Amniotic epithelial cell (primary cell): ENCODE measurements around the gene EFNA1.
A peak's percentile ranks its signal among the peaks of the same experiment; 100 is the strongest.
"Not testable (repeated sequence)": the region's sequence is repeated elsewhere in the genome, so short reads cannot be mapped to it uniquely, and the experiment has no call there.

Experiments
- DNase-seq: peaks from one replicate; pipeline ENCODE4 v3.0.0-alpha.2; 2010; ENCODE audit warnings: low read depth

The EFNA1 gene

DNA sequence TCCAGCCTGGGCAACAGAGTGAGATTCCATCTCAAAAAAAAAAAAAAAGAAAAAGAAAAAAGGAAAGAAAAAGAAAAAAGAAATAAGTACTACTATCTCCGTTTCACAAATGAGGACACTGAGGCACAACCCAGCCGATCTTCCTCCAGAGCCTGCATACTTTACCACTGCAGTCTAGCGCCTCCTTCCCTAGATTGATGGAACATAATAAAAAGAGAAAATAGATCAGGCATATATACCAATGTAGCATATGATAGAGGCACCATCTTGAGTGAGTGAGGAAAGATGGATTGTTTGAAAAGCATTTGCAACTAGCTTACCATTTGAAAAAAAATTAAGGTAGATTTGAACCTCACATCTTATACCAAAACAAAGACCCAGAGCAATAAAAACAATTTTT, 17.8 kb downstream of the EFNA1 start:
- DNase-seq = no peak

GRCh38 chr1:155155996-155156643, 28.4 kb downstream of the EFNA1 start:
- DNase-seq = not testable (repeated sequence)

- DNase-seq = no peak
These were observed 31.3 kb downstream of the EFNA1 start for GRCh38 chr1:155158991-155159390.

DNA sequence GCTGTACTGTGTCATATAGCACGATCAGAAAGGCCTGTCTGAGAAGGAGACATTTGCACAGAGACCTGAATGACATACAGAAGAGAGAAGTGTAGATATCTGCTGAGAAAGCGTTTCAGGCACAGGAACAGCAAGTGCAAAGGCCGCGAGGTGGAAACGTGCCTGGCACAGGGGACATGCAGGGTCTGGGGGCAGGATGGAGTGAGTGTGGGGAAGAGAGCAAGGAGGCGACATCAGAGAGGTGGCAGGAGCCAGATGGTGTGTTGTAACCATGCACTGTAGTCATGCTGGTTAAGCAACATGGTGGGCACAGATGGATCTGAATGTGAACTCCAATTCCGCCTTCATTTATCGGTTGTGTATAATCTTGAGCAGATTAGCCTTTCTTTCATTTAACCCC, 32.5 kb downstream of the EFNA1 start:
- no peak for DNase-seq

DNA sequence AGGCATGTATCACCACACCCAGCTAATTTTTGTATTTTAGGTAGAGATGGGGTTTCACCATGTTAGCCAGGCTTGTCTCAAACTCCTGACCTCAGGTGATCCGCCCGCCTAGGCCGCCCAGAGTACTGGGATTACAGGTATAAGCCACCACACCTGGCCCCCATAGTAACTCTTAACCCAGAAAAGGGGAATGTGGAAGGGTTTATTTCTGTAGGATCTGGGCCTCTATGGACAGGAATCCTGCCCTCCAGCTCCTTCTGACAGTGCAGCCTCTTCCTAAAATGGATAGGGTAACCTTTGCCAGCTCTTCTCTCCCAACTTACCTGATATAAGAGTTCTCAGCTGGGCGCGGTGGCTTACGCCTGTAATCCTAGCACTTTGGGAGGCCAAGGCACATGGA, 35.0 kb downstream of the EFNA1 start:
- not testable (repeated sequence) for DNase-seq

DNA sequence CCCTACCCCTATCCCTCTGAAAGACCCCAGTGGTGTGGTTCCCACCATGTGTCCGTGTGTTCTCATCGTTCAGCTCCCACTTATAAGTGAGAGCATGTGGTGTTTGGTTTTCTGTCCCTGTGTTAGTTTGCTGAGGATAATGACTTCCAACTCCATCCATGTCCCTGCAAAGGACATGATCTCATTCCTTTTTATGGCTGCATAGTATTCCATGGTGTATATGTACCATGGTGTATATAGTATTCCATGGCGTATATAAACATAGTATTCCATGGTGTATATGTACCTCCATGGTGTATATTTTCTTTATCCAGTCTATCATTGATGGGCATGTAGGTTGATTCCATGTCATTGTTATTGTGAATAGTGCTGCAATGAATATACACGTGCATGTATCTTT, 36.1 kb downstream of the EFNA1 start:
- not testable (repeated sequence) for DNase-seq

- not testable (repeated sequence) for DNase-seq
These were observed 36.9 kb downstream of the EFNA1 start for GRCh38 chr1:155164625-155165024.

- DNase-seq = no peak
These were observed 38.4 kb downstream of the EFNA1 start for GRCh38 chr1:155166051-155166470.

- DNase-seq = no peak
These were observed 38.9 kb downstream of the EFNA1 start for GRCh38 chr1:155166471-155167165.

GRCh38 chr1:155167166-155168104, 39.8 kb downstream of the EFNA1 start:
- peak; percentile 63 for DNase-seq

DNA sequence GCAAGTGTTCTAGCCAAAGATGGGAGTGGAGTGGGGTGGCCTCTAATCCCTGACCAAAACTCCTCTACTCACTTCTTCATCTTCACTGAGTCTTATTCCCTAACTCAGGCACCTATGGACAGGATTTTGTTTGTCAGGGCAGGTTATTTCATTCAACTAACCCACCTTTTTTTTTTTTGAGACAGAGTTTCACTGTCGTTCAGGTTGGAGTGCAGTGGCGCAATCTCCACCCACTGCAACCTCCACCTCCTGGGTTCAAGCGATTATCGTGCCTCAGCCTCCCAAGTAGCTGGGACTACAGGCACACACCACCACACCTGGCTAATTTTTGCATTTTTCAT, 40.4 kb downstream of the EFNA1 start:
- DNase-seq = not testable (repeated sequence)

GRCh38 chr1:155168456-155169210, 41.0 kb downstream of the EFNA1 start:
- no peak for DNase-seq

GRCh38 chr1:155169541-155169940, 41.9 kb downstream of the EFNA1 start:
- no peak for DNase-seq

- DNase-seq = no peak
These were observed 42.6 kb downstream of the EFNA1 start for GRCh38 chr1:155170101-155170785.

GRCh38 chr1:155170806-155171205, 43.1 kb downstream of the EFNA1 start:
- no peak for DNase-seq

GRCh38 chr1:155171836-155172731, 44.4 kb downstream of the EFNA1 start:
- no peak for DNase-seq

DNA sequence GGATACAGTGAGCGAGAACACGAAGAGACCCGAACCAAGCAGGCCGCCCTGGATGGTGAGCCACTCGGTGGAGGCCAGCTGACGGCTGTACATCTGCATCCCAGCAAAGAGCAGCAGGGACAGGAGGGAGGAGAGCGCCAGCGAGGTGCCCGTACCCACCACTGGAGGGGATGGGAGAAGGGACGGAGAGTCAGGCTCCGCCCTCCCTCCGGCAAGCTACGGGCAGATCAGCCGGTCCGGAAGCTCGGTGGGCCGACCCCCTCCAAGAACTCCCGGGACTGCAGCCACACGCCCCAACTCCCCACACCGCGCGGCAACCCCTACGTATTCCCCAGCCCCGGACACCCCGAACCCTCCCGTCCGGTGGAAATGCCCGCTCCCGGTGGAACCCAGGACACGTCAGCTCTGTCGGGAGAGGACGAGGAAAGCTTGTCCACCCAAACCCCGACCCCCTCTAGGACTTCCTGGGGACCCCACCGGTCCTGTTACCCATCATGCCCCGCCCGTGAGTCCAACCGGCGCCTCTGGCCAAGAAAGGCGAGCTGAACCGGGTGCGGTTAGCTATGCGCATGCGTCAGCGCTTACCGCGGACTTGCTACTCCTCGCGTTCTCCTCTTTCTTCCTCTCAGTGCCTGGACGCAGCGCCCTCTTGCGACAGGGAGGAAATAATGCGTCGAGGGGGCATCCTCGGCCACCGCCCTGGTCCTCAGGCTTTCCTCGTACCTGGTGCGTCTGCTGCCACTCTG, 45.2 kb downstream of the EFNA1 start, which contains the start of gene KRTCAP2:
KRTCAP2 (minus strand) TSS at position 573 of the 746 bp plus-strand sequence; CDS start at position 493, 80 bp downstream.
- DNase-seq = peak; percentile 90

- peak; percentile 27 for DNase-seq
These were observed 46.0 kb downstream of the EFNA1 start, which contains the start of gene TRIM46 for GRCh38 chr1:155173478-155174323. TRIM46 (plus strand) TSS chr1:155173849; CDS start chr1:155173967, 118 bp downstream.
